HG03520 (cell line): ENCODE measurements around the gene UGT1A5.

Source experiments
- ATAC-seq: cut with Tn5 transposase; IDR thresholded peaks from one replicate; pipeline ENCODE4 v1.9.1; 2021; ENCODE audit warnings: mild to moderate bottlenecking, moderate library complexity; ENCODE audit not compliant: unreplicated experiment

The UGT1A5 gene

GRCh38 chr2:233775414-233775813 lies 62.7 kb downstream of the UGT1A5 start:
- no peak for ATAC-seq

- ATAC-seq, result no peak
Measured at GRCh38 chr2:233778030-233778429, 65.3 kb downstream of the UGT1A5 start, which contains the start of gene MROH2A. Gene MROH2A (plus strand): TSS chr2:233778330. CDS start chr2:233779359, 1,029 bp downstream.

DNA sequence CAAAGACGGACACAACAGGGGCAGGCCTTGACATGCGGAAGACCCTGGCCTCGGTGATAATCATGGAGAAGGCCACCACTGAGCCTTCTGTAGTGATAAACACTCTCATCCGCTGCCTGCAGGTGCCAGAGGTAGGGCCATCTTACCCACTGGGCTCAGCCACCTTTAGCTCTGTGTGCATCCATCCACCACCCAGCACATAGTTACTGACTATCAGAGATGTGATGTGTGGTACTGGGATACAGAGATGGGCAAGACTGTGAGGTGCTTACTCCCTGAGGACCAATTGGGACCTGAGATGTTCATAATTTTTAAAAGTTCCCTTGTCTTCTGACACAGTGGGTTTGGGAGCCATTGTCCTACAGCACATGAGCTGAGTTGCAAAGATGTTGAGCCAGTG lies 67.0 kb downstream of the UGT1A5 start:
- ATAC-seq, result no peak

- no peak for ATAC-seq
Measured at GRCh38 chr2:233780771-233781170, 68.1 kb downstream of the UGT1A5 start.

- no peak for ATAC-seq
Measured at GRCh38 chr2:233789554-233789953, 76.8 kb downstream of the UGT1A5 start.

DNA sequence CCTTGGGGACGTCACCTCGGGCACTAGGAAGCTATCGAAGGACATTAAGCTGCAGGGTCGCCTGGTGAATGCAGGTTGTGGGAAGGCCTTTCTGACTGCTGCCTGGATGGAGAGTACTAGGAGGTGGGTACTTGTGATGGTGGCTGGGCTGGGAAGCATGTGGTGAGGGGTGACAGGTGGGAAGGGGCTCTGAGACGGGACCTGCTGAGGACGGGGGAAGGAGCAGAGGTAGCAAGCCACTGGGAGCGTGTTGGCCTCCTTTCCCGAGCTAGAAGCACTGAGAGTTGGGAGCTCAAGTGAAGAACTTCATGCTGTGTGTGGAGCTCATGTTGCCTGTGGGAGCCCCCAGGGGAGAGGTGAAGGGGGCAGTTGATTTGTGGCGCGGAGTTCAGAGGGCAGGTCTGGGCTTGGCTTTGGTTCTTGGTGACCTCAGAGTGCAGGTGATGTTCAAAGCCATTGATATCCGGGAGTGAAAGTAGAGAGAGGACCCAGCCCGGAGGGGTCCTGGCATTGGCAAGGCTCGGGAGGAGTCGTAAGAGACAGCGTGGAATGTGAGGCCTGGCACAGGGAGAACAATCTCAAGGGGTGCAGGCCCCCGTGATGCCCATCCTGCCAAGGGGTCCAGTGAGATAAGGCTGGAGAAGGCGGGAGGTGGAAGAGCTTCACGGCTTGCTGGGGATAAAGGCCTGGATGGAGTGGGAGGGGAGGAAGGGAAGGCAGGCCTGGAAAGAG lies 78.6 kb downstream of the UGT1A5 start:
- ATAC-seq, result no peak

DNA sequence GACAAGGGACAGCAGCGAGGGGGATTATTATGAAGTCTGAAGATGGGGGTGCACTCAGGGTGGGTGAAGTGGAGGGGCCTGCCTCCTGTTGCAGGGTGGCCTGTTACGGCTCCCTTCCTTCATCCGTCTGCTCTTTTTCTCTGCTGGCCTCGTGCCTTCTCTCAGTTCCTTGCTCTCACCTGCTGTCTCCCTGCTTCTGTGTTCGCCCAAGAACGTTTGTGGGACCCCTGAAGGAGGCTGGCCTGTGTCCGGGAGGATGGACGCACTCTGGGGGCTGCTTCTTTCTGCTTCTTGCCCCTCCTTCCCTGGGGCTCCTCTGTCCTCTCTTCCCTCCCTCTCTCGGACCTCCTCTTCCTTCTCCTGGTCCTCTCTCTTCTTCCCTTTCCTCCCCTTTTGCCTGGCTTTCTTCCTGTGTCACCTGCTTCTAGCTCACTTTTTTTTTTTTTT lies 79.2 kb downstream of the UGT1A5 start:
- ATAC-seq, result no peak

DNA sequence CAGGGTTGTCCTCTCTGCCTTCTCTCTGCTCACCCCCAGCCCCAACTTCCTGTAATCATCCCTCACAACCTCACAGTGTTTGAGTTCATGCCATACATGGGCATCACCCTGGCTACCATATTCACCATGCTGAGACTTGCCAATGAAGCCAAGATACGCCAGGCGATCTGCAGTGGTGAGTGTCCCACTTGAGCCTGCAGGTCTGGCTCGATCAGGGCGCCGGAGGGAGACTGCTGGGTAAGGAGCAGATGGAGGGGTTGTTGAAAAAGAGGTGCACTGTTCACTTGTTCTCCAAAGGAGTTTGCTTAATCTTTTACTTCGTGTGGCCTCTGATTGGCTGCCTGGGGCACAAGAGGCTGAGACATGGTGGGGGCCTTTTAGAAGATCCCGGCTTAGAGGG lies 80.0 kb downstream of the UGT1A5 start:
- no peak for ATAC-seq

DNA sequence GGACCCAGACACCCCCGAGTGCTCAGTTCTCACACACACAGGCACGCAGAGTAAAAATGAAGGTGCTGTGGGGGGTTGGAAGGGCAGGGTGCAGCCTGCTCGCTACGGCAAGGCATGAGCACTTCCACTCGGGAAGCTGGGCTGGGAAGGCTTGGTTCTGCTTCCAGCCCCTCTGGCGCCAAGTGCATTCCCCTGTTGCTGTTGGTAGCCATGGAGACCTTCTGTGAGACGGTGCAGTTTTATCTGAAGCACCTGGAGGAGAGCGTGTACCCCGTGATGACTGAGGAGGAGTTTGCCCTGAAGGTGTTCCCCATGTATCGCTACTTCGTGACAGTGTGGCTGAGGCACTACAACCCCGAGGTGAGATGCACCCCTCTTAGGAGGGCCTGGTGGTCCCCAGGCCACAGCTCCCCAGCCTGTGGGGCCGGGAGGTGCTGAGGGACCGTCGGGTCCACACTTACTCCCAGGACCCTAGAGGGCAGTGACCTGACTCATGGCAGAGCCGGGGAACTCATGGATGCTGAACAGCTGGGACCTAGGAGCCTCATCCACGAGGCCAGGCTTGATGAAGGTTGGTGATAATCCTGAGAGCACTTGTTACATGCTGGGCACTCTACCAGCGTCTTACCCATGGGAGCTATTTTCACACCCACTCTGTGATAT lies 80.9 kb downstream of the UGT1A5 start:
- ATAC-seq, result no peak

- no peak for ATAC-seq
Measured at GRCh38 chr2:233794128-233794658, 81.5 kb downstream of the UGT1A5 start.

DNA sequence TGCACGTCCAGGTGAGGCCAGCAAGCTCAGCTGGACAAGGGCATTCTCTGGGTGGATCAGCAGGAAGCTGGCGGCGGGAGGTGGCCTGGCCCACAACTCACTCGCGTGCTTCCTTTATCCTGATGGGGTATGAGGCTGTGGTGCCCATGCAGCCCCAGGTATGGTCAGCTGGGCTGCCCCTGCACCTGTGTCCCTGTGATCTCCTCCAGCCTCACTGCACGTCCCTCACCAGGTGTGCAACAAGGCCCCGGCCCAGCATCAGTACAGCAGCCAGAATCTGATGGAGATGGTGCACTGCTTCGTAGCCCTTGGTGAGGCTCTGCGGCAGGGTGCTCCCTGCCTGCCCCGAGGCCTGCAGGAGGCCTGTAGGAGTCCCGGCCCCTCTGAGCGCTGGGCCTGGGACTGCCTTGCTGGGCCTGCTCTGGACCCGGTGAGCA lies 83.0 kb downstream of the UGT1A5 start:
- no peak for ATAC-seq

GRCh38 chr2:233796254-233796653 lies 83.5 kb downstream of the UGT1A5 start:
- no peak for ATAC-seq

GRCh38 chr2:233798335-233799086 lies 85.8 kb downstream of the UGT1A5 start:
- ATAC-seq, result no peak

DNA sequence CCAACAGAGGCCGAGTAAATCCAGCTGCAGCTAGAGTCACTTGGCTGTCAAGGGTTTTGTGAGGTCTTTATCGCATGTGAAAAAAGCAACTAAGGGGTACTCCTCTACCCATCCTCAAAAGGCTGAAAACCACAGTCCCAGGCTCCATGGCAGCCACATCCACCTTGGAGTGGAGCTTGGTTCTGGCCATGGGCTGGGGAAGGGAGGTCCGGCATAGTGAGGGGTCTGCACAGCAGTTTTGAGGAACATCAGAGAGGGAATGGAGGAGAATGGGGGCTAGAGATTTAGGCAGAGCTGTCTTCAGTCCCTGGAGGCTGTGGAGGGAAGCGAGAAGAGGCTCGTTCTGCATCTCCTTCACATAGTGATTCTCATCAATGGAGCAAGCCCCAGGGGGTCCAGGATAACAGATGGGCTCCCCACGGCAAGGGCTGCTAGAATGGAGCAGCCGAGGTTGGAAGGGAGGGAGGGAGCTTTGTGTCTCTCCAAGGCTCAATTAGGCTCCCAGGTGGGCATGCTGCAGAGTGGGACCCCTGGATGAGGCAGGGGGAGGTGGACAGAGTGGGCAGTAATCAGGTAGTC lies 86.5 kb downstream of the UGT1A5 start:
- no peak for ATAC-seq

DNA sequence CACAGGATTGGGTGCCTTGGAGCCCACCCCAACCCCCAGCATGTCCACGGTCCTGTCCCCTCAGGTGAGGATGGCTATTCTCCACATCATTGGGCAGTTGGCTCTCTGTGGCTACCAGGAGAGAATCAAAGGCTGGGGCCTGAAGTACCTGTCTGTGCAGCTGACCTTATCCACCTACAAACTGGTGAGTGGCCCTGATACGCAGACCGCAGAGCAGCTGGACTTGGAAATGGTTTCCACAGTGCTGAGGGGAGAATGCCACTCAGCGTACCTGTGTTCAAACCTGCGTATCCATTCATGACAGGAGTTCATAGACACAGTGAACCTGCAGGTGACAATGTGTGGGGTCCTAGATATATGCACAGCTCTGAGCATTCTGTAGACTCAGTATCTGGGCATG lies 87.0 kb downstream of the UGT1A5 start:
- ATAC-seq, result no peak

DNA sequence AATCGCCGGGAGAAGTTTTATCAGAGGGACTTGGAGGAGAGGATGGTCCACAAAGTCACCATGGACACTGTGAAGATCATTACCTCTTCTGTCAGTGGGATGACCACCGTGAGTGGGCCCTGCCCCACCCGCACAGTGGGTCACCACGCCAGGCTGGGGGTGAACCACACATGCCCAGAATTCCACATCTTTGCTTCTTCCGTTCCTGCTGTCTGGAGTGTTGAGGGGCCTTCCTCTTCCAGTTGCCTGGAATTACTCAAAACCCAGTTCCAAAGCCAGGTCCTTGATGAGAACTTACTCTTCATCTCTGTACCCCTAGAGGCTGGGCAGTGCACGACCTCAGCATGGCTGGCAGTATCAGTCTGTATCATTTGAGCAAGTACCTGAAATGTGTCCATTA lies 87.5 kb downstream of the UGT1A5 start:
- ATAC-seq, result no peak

- ATAC-seq, result no peak
Measured at GRCh38 chr2:233801357-233802131, 88.8 kb downstream of the UGT1A5 start.

DNA sequence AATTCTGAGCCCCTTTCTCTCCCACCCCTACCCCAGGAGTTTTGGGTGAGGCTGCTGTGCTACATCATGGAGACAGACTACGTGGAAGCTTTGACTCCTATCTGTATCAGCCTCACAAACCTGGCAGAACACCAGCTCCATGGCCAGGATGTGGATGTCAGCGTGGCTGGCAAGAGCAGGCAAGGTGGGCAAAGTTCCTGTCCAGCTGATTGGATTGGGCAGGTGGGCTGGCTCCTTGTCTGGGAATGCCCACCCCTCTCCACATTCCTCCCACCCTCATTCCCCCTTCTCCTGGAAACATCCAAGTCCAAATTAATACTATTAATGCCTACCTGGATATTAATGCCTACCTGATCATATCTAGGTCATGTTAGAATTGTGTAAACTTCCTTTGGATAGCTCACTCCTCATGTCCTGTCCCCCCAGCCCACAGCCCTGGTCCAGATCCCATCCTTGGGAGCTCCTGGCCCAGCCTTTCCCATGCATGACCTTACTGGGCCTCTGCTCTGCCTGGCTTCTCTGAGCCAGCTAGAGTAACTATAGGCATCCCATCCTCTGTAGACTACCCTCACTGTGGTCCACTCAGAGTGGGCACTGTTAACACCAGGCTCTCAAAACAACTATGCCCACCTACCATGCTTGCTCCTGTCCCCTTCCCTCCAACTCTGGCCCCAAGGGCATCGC lies 89.6 kb downstream of the UGT1A5 start:
- ATAC-seq, result no peak

DNA sequence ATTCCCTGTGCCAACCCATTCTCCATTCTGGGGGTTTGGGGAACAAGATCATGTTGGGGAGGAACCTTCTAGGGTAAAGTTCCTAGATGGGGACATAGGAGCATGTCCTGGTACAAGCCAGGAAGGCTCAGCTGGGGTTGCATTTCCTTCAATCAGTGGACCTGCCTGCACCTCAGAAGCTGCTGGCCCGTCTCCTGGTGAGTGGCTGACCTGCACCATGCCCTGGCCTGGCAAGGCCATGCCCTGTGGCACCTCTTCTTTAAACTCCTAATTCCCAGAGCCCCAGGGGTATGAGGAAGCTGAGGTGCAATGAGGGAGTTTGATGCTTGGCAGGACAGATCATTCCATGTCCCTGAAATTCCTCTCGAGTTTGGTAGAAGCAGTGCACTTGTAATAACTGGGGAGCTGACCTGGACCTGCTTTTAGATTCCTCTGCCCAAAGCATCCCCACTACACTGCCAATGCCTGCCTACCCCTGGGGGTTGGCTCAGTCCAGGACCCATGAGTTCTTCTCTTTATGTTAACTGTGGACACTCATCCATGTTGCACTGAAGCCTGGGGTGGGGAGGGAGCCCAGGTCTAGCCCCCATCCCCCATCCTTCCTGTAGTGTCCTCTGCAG lies 90.7 kb downstream of the UGT1A5 start:
- ATAC-seq, result no peak
